Keratinocyte (primary cell): Measurements from ENCODE around the gene RPH3AL.

Experiments used
- CTCF ChIP-seq, 3 experiments: IDR thresholded peaks in 1 of 3; conservative IDR thresholded peaks in 1 of 3; optimal IDR thresholded peaks in 1 of 3; 2 replicates in 2 of 3; 3 replicates in 1 of 3; pipeline versions ENCODE3 to v1.5.1; 2011; ENCODE audit warnings: low read length in 3 of 3, mild to moderate bottlenecking in 3 of 3, moderate library complexity in 2 of 3, control low read depth in 1 of 3, inconsistent platforms in 1 of 3; ENCODE audit not compliant: insufficient read depth in 2 of 3; ENCODE audit errors: extremely low read depth in 1 of 3
- EZH2 ChIP-seq: IDR thresholded peaks from one replicate; pipeline ENCODE4 v1.6.1; 2012; ENCODE audit warnings: inconsistent platforms, mild to moderate bottlenecking, low read length, moderate library complexity

- TF ChIP-seq CTCF (optimal IDR thresholded peaks at IDR 0.05 in 1 of 3, IDR thresholded peaks at IDR 0.05 in 1 of 3, conservative IDR thresholded peaks at IDR 0.05 in 1 of 3; ENCODE audit: extremely low read depth in 1 of 3, insufficient read depth in 2 of 3, low read length in 3 of 3) (no peak), EZH2 (no peak)
Observed at GRCh38 chr17:354651-355556, 2.3 kb upstream of the RPH3AL start.
